HG03175 (cell line): ENCODE data around the gene HNRNPH2.

Source experiments
- ATAC-seq: cut with Tn5 transposase; IDR thresholded peaks from one replicate; pipeline ENCODE4 v1.9.1; 2021; ENCODE audit warnings: mild to moderate bottlenecking, moderate library complexity; ENCODE audit not compliant: unreplicated experiment

Gene HNRNPH2

DNA sequence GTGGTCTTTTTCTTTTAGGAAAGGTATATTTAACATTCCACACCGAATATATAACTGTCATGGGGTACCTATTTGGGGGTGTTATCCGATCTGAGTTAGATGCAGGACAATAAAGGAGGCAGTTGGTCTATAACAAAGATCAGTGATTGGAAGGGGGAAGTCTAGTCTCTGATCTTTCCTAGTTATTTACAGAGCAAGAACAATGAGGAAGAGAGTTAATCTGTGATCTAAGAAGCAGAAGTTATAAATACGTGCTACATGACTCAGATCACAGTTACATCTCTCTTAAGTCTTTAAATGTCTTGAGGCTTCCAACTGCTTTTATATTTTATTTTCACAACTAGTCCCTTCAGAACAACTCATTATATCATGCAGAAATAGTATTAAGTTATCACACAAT is 44.0 kb downstream of the HNRNPH2 start:
- ATAC-seq: no peak

DNA sequence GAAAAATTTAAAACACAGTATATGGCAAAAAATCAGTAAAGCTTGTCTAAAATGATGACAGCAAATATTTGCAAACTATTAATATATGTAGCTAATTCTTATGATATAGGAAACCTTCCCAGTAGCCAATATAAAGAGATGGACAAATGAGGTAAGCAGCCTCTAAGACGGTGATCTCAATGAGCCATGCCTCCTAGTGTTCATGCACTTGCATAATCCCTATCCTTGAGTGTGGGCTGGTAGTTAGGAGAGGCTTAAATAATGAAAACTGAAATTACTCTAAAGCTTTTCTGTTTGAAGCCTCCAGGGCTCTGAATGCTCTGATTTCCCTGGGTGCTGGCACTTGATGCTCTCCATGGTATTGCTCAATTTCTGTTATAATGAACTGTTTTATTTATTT is 52.6 kb downstream of the HNRNPH2 start:
- no peak for ATAC-seq

DNA sequence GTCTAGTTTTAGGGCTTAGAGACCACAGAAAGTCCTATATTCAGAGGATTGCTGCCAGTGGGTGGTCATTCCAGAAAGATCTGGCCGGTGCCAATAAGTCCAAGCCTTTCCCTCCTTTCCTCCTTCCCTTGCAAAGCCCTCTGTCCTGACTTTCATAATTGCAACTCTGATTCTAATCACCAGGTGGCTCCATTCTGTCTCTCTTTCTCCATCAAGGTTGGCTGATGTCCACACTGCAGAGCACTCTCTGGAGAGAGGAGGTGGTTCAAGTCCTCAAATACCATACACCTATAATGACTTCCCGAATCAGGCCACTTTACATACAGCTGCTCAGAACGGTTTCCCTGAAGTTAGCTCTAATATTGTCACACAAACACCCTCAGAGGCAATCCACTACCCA is 54.9 kb downstream of the HNRNPH2 start:
- ATAC-seq: no peak
